ENCODE data around the gene ATP7A.
"Not testable (repeated sequence)": the region's sequence is repeated elsewhere in the genome, so short reads cannot be mapped to it uniquely, and the experiment has no call there.

The ATP7A gene

GRCh38 chrX:77924320-77924859 is 13.9 kb downstream of the ATP7A start:
- TF ChIP-seq CTCF (IDR thresholded peaks at IDR 0.05; ENCODE audit: low read depth, low read length, missing control alignments), result no peak
- DNase-seq (ENCODE audit: extremely low read depth, low read depth), result no peak
- no peak overlapping the region for H3K4me3 ChIP-seq (replicated peaks; ENCODE audit: low read depth, low read length)

- no peak for DNase-seq (ENCODE audit: extremely low read depth, low read depth)
- TF ChIP-seq CTCF (IDR thresholded peaks at IDR 0.05; ENCODE audit: low read depth, low read length, missing control alignments), result no peak
- no peak overlapping the region for H3K4me3 ChIP-seq (replicated peaks; ENCODE audit: low read depth, low read length)
These were observed 15.3 kb downstream of the ATP7A start for GRCh38 chrX:77925764-77926163.

GRCh38 chrX:77930581-77930980 is 20.1 kb downstream of the ATP7A start:
- TF ChIP-seq CTCF (IDR thresholded peaks at IDR 0.05; ENCODE audit: low read depth, low read length, missing control alignments), result no peak
- no peak for DNase-seq (ENCODE audit: extremely low read depth, low read depth)
- H3K4me3 ChIP-seq (replicated peaks; ENCODE audit: low read depth, low read length), result no peak overlapping the region

GRCh38 chrX:77935886-77936285 is 25.4 kb downstream of the ATP7A start:
- no peak for TF ChIP-seq CTCF (IDR thresholded peaks at IDR 0.05; ENCODE audit: low read depth, low read length, missing control alignments)
- H3K4me3 ChIP-seq (replicated peaks; ENCODE audit: low read depth, low read length), result no peak overlapping the region
- DNase-seq (ENCODE audit: extremely low read depth, low read depth), result no peak

GRCh38 chrX:77936299-77936698 is 25.8 kb downstream of the ATP7A start:
- TF ChIP-seq CTCF (IDR thresholded peaks at IDR 0.05; ENCODE audit: low read depth, low read length, missing control alignments), result no peak
- DNase-seq (ENCODE audit: extremely low read depth, low read depth), result no peak
- H3K4me3 ChIP-seq (replicated peaks; ENCODE audit: low read depth, low read length), result no peak overlapping the region

GRCh38 chrX:77937291-77937690 is 26.8 kb downstream of the ATP7A start:
- no peak for TF ChIP-seq CTCF (IDR thresholded peaks at IDR 0.05; ENCODE audit: low read depth, low read length, missing control alignments)
- no peak overlapping the region for H3K4me3 ChIP-seq (replicated peaks; ENCODE audit: low read depth, low read length)
- peak; percentile 2 for DNase-seq (ENCODE audit: extremely low read depth, low read depth)

GRCh38 chrX:77938083-77938680 is 27.7 kb downstream of the ATP7A start:
- no peak for TF ChIP-seq CTCF (IDR thresholded peaks at IDR 0.05; ENCODE audit: low read depth, low read length, missing control alignments)
- H3K4me3 ChIP-seq (replicated peaks; ENCODE audit: low read depth, low read length), result no peak overlapping the region
- DNase-seq (ENCODE audit: extremely low read depth, low read depth), result no peak

GRCh38 chrX:77945031-77945430 is 34.5 kb downstream of the ATP7A start:
- H3K4me3 ChIP-seq (replicated peaks; ENCODE audit: low read depth, low read length); DNase-seq (ENCODE audit: extremely low read depth, low read depth): not testable (repeated sequence)
